GM18517 (cell line): ENCODE measurements around the gene NKAIN2.
"Not testable (repeated sequence)": the region's sequence is repeated elsewhere in the genome, so short reads cannot be mapped to it uniquely, and the experiment has no call there.

Experiments
- ATAC-seq: cut with Tn5 transposase; IDR thresholded peaks from one replicate; pipeline ENCODE4 v1.9.1; 2021; ENCODE audit warnings: mild to moderate bottlenecking, moderate library complexity; ENCODE audit not compliant: unreplicated experiment

NKAIN2 gene

DNA sequence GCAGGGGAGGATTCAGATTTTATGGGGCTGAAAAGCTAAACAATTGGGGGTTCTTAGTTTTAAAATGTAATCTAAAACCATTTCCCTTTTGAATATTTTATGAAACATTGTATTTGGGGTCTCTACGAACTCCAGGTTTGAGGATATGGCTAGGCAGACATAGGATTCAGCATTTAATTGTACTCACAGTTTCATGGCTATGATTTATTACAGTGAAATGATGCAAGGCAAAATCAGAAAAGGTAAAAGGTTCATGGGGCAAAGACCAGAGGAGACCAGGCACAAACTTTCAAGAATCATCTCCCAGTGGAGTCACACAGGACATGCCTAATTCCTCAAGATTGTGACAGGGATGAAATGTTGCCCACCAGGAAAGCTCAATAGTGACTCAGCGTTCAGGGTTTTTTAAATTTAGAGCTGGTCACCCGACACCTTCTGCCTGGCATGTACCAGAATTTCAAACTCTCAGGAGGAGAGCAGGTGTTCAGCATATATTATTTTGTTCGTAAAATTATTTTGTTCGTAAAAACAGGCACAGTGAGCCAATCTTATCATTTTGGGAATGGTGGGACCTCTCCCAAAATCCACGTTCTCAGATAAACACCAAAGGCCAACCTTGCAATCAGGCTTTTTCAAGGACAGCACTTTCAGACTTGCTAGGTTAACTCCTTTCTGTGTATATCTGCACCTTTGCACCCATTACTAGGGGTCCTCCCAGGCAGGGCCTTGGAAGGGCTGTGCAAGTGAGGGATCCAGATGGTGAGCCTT lies 270.3 kb downstream of the NKAIN2 start:
- ATAC-seq, result no peak

GRCh38 chr6:124074606-124075005 lies 270.9 kb downstream of the NKAIN2 start:
- no peak for ATAC-seq

DNA sequence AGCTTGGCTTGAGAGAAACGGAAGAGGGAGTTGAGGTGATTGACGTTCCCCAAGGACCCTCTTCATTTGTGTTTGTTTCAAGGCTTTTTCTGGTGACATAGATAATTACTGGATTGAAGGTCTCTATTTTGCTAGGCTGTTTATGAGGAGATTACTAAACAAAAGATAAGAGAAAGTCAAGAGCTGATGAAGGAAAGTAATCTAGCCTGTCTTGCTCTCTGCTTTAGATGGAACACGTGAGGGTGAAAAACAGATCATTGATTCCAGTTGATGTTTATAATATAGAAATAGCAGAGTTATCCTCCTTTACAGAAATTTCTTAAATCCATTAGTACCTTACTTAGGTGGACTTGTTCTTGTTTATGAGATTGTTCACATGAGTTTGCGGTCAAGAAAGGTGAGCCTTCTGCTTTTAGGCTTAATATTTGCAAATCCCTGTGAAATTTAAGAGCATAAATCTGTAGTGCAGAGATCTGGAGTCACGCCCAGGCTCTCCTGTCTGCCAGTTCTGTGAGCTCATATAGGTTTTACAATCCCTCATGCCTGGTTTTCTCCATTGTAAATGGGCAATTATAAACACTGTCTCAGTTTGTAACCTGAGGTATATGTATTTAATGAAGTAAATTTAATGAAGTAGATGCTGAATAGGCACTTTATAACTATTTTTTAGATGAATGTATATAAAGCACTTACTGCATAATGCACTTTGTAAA lies 272.8 kb downstream of the NKAIN2 start:
- no peak for ATAC-seq

DNA sequence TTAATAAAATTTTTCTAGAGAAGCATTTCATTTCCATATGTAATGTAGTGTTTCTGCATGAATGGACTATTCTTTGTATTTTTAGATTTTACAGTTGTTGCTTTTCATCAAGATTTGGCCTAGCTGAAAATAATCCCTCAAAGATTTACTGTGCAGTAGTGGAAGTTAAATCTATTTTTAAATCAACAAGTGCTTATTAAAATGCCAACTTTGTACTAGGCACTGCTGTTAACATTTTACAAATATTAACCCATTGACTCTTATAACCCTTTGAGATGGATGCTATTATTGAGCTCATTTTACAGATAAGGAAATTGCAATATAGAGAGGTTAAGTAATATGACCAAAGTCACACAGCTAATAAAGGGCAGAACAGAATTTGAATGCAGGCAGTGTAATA lies 274.5 kb downstream of the NKAIN2 start:
- ATAC-seq, result no peak

DNA sequence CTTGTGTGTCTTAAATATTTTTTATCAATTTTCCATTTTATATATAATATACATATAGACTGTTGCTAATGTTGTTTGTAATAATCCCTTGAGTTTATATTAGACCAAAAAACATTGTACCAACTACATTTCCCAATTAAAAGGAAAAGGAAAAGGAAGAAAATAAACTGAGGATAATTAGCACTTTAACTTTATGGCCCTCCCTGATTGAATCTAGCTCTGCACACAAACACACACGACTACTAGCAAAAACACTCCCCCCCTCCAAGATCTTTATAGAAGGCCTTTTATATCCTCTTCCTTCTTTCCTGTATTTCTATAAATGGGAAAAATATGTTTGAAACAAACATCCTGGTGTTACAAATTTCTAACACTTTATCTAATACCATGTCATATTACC lies 276.8 kb downstream of the NKAIN2 start:
- no peak for ATAC-seq

- ATAC-seq, result no peak
Observed at GRCh38 chr6:124090491-124090890, 286.8 kb downstream of the NKAIN2 start.

DNA sequence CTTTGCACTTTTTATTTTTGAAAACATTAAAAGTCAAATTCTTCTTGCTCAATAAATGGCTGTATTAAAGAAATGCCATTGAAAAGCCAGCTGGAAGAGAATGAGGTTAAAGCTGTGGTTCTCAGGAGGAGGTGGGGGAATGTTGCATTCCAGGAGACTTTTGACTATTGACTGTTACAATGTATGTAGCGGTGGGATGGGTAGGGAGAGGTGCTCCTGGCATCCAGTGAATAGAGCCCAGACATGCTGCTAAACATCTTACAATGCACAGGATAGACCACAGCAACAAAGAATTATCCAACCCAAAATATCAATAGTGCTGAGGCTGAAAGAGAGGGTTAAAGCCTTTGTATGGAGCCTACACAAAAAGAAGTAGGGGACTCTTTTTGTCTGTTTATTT lies 295.9 kb downstream of the NKAIN2 start:
- no peak for ATAC-seq

DNA sequence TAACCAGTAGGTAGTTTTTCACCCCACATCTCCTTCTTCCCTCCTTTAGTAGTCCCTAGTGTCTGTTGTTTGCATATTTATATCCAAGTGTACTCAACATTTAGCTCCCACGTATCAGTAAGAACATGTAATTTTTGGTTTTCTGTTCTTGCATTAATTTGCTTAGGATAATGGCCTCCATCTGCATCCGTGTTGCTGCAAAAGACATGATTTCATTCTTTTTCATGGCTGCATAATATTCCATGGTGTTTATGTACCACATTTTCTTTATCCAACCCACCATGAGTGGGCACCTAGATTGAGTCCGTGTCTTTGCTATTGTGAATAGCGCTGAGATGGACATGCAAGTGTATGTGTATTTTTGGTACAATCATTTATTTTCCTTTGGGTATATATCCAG lies 306.8 kb downstream of the NKAIN2 start:
- ATAC-seq, result no peak

DNA sequence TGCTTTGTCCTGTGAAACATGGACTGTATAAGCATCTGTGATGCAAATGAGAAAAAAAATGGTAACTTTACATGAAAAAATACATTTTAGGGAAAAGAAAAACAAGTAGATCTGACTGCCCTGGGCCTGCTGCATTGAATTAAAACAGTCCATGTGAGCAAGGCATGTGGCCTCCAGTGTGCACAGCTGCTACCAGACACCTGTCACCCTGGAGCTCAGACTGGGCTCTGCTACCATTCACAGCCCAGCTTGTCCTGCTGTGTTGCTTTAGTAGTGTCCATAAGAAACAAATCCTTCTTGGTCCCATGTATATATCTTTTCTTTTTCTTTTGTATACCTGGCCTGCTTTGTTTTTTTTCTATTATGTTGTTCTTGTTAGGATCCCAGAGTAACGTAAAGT lies 315.9 kb downstream of the NKAIN2 start:
- no peak for ATAC-seq

GRCh38 chr6:124123617-124124209 lies 320.0 kb downstream of the NKAIN2 start:
- no peak for ATAC-seq

GRCh38 chr6:124131259-124131658 lies 327.6 kb downstream of the NKAIN2 start:
- no peak for ATAC-seq

DNA sequence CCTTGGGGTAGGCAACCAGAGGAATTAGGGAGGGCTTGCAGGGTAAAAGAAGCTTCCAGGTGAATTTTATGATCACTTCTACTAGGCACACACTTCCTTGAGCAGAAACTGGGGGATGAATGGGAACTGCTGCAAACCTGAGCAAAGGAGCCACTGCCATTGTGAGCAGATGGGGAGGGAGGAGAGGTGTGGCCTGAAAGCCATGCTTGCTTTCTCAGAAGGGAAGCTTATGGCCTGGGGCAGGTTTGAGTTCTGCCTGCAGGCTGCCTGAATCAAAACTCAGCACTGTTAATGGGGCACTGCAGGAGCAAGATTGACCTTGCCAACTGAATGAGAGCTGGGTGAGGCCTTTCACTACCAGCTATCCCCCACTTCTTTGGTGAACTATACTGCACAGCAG lies 328.1 kb downstream of the NKAIN2 start:
- ATAC-seq, result no peak

DNA sequence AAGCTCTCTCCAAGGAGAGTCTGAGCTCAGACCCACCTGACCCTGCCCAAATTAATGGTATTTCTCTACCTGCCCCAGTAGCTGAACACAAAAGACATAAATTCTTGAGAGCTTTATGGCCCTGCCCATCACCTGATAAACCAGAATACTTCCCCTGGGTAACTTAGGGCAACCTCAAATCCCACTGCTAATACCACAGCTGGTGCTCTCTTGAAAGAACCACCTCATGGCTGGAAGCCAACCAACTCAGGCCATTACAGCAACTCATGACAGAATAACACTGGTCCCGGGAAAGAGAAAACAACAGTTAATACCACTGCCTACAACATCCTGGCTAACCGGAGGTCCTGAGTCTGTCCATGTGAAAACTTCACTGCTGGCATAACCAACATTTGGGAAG lies 328.6 kb downstream of the NKAIN2 start:
- no peak for ATAC-seq

DNA sequence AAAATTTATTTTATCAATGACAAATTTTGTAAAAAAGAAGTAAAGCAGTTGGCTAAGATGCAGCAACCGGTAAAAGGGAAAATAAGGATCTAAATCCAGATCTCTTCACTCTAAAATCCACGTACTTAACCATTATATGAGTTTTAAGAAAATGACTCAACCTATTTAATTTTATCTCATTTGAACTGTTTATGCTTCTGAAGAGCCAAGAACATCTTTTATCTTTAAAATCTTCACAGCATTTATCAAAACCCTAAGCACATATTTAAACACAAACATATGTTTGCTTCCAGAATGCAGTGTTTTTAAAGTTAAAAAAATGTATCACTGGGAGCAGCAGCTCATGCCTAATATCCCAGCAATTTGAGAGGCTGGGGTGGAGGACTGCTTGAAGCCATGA lies 339.2 kb downstream of the NKAIN2 start:
- ATAC-seq, result no peak

GRCh38 chr6:124143435-124143834 lies 339.8 kb downstream of the NKAIN2 start:
- ATAC-seq, result no peak

- ATAC-seq, result no peak
Observed at GRCh38 chr6:124147621-124148020, 344.0 kb downstream of the NKAIN2 start.

- no peak for ATAC-seq
Observed at GRCh38 chr6:124148236-124148957, 344.7 kb downstream of the NKAIN2 start.

DNA sequence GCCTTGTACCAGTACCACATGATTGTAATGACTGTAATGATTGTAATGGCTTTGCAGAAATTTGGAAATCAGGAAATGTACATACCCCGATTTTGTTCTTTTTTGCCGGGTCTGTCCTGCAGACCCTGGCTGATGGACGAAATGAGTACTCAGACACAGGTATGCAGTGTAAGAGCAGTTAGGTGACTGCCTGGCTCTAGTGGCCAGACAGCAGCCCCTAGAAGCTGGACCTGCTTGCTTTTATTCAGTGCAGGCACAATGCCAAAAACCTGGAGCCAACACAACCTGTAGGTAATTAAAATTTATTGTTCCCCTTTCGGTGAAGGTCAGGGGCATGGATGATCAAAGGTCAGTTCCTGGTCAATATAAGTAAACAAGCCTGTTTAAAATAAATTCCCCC lies 346.0 kb downstream of the NKAIN2 start:
- ATAC-seq, result no peak

DNA sequence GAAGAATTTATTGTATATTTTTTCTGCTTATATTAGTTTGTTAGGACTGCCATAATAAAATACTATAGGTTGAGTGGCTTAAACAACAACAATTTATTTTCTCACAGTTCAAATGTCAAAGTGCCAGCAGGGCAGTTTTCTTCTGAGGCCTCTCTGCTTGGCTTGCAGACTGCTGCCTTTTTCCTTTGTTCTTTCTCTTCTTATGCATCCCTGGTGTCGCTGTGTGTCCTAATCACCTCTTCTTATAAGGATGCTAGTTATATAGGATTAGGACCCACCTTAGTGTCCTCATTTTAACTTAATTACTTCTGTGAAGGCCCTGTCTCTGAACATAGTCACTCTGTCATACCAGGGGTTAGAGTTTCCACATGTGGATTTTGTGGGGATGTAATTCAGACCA lies 354.4 kb downstream of the NKAIN2 start:
- ATAC-seq, result no peak

DNA sequence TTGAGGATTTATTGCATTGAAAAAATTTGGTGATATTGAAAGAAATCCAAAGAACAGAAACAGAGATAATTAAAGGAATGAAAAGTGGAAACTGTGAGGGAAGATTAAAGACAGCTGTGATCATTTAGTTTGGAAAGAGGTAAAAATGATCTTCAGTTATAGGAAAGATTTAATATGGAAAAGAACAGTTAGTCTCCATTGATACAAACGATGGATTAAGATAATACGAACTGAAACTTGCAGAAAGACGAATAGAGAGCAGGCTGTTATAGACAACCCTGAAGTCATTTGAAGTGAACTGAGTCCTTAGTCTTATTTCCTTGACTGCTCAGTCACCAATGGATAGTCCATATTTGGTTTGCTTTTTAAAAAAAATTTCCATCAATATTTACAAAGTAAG lies 360.0 kb downstream of the NKAIN2 start:
- no peak for ATAC-seq

GRCh38 chr6:124164343-124164742 lies 360.7 kb downstream of the NKAIN2 start:
- no peak for ATAC-seq

GRCh38 chr6:124167249-124167648 lies 363.6 kb downstream of the NKAIN2 start:
- ATAC-seq, result not testable (repeated sequence)
